H1 (cell line): ENCODE results near the gene CLPTM1L. TPM values are rescaled to one million over a fixed set of nuclear protein-coding genes. Genes with fewer than 3 reads are reported as not detected.
A peak's percentile ranks its signal among the peaks of the same experiment; 100 is the strongest.

ENCODE experiments used
- CTCF ChIA-PET: fragments of 300-600 bp; sonication (Branson Sonifier 250); formaldehyde crosslinking; loops from one replicate; lab custom pipeline; 2021; ENCODE audit not compliant: partially characterized antibody; lab: Charles Lee
- POLR2A ChIA-PET: fragments of 300-600 bp; sonication (Branson Sonifier 250); formaldehyde crosslinking; loops from one replicate; lab custom pipeline; 2021; ENCODE audit warnings: inconsistent platforms; ENCODE audit not compliant: partially characterized antibody; lab: Charles Lee
- DNase-seq, 2 experiments: peaks; one replicate each; pipeline versions ENCODE4 v3.0.0 to v3.0.0-alpha.2; 2010 to 2022; ENCODE audit warnings: low spot score in 2 of 2, low read depth in 1 of 2, mixed read lengths in 1 of 2
- FAIRE-seq: peaks from 2 replicates; lab custom pipeline; 2011; peaks lifted over from hg19 to GRCh38; lab: Jason Lieb, UNC
- H2AFZ ChIP-seq: 2 replicates; pipeline ENCODE4 v1.8.1; 2012; ENCODE audit warnings: low read length, inconsistent platforms
- H2AK5ac ChIP-seq: 2 replicates; pipeline ENCODE4 v1.6.1; 2013; ENCODE audit warnings: low read depth, low read length
- H2BK120ac ChIP-seq: replicated peaks from 2 replicates; pipeline ENCODE3; 2013; ENCODE audit warnings: low read depth, low read length, inconsistent platforms
- H2BK12ac ChIP-seq: 2 replicates; pipeline ENCODE4 v1.6.1; 2013; ENCODE audit warnings: low read depth, low read length
- H2BK15ac ChIP-seq: 2 replicates; pipeline ENCODE4 v1.6.1; 2013; ENCODE audit warnings: low read length
- H2BK20ac ChIP-seq: 2 replicates; pipeline ENCODE4 v1.6.1; 2013; ENCODE audit warnings: low read length
- H2BK5ac ChIP-seq: 2 replicates; pipeline ENCODE4 v1.6.1; 2013; ENCODE audit warnings: low read depth, low read length
- H3K14ac ChIP-seq: 2 replicates; pipeline ENCODE4 v1.6.1; 2013; ENCODE audit warnings: inconsistent platforms; ENCODE audit not compliant: insufficient read length
- H3K18ac ChIP-seq: 2 replicates; pipeline ENCODE4 v1.6.1; 2013; ENCODE audit warnings: low read length; ENCODE audit errors: extremely low read depth
- H3K23ac ChIP-seq: 2 replicates; pipeline ENCODE4 v1.6.1; 2013; ENCODE audit warnings: inconsistent platforms; ENCODE audit not compliant: insufficient read length
- H3K23me2 ChIP-seq: 2 replicates; pipeline ENCODE4 v1.6.1; 2013; ENCODE audit warnings: low read depth, low read length
- H3K27ac ChIP-seq: 2 replicates; pipeline ENCODE4 v1.6.1; 2011; ENCODE audit warnings: low read depth, low read length, inconsistent platforms
- H3K27me3 ChIP-seq, 4 experiments: replicated peaks in 1 of 4; 1 replicate in 1 of 4; 2 replicates in 3 of 4; pipeline versions ENCODE4 v1.6.1 to v1.8.1; 2011 to 2013; ENCODE audit warnings: low read length in 3 of 4, mild to moderate bottlenecking in 3 of 4, inconsistent platforms in 2 of 4, mixed read lengths in 2 of 4, moderate library complexity in 1 of 4; ENCODE audit not compliant: control insufficient read depth in 3 of 4, insufficient read depth in 3 of 4; ENCODE audit errors: extremely low read depth in 1 of 4
- H3K36me3 ChIP-seq, 4 experiments: 2 replicates each; pipeline versions ENCODE4 v1.6.1 to v1.8.1; 2011 to 2013; ENCODE audit warnings: mild to moderate bottlenecking in 4 of 4, low read length in 3 of 4, moderate library complexity in 2 of 4, control low read depth in 1 of 4, inconsistent platforms in 1 of 4; ENCODE audit not compliant: insufficient read depth in 4 of 4, control insufficient read depth in 2 of 4
- H3K4ac ChIP-seq: replicated peaks from 2 replicates; pipeline ENCODE3; 2013; ENCODE audit warnings: low read length, low read depth, mixed read lengths, inconsistent platforms; ENCODE audit not compliant: insufficient read length
- H3K4me1 ChIP-seq, 4 experiments: replicated peaks in 1 of 4; 1 replicate in 1 of 4; 2 replicates in 3 of 4; pipeline versions ENCODE4 v1.6.1 to v1.8.1; 2011 to 2013; ENCODE audit warnings: low read length in 3 of 4, inconsistent platforms in 2 of 4, mixed read lengths in 1 of 4; ENCODE audit not compliant: insufficient read depth in 4 of 4, control insufficient read depth in 3 of 4
- H3K4me2 ChIP-seq, 2 experiments: 2 replicates each; pipeline versions ENCODE4 v1.6.1 to v1.8.1; 2011 to 2013; ENCODE audit warnings: low read depth in 2 of 2, low read length in 2 of 2, control low read depth in 1 of 2, inconsistent platforms in 1 of 2, mild to moderate bottlenecking in 1 of 2; ENCODE audit not compliant: insufficient read depth in 1 of 2
- H3K4me3 ChIP-seq, 4 experiments: fragments of 200-600, 300-600 bp in 1 of 4; sonication (generic), shearing (Covaris generic), sonication (Bioruptor Twin) in 1 of 4; 2 replicates each; pipeline versions ENCODE4 v1.5.1 to v1.8.1; 2011 to 2016; ENCODE audit warnings: low read length in 4 of 4, low read depth in 3 of 4, control low read depth in 2 of 4, inconsistent platforms in 2 of 4, mild to moderate bottlenecking in 2 of 4, mixed read lengths in 1 of 4, moderate library complexity in 1 of 4; ENCODE audit not compliant: insufficient read depth in 2 of 4; ENCODE audit errors: extremely low read depth in 1 of 4
- H3K56ac ChIP-seq: replicated peaks from 2 replicates; pipeline ENCODE3; 2013; ENCODE audit warnings: low read depth, mild to moderate bottlenecking, mixed read lengths, low read length, inconsistent platforms; ENCODE audit not compliant: insufficient read length
- H3K79me1 ChIP-seq: 2 replicates; pipeline ENCODE4 v1.6.1; 2013; ENCODE audit warnings: low read depth, low read length, control low read depth
- H3K79me2 ChIP-seq, 2 experiments: 2 replicates each; pipeline versions ENCODE4 v1.6.1 to v1.8.1; 2012 to 2013; ENCODE audit warnings: low read length in 2 of 2, mild to moderate bottlenecking in 2 of 2, inconsistent platforms in 1 of 2; ENCODE audit not compliant: insufficient read depth in 2 of 2, control insufficient read depth in 1 of 2
- H3K9ac ChIP-seq, 4 experiments: replicated peaks in 1 of 4; 1 replicate in 1 of 4; 2 replicates in 3 of 4; pipeline versions ENCODE4 v1.6.1 to v1.8.1; 2011 to 2013; ENCODE audit warnings: low read depth in 3 of 4, low read length in 3 of 4, control low read depth in 2 of 4, mild to moderate bottlenecking in 2 of 4, moderate library complexity in 2 of 4, inconsistent platforms in 1 of 4; ENCODE audit errors: extremely low read depth in 1 of 4
- H3K9me3 ChIP-seq, 2 experiments: 2 replicates each; pipeline versions ENCODE4 v1.6.1 to v1.8.1; 2012 to 2013; ENCODE audit warnings: mild to moderate bottlenecking in 2 of 2, moderate library complexity in 2 of 2, control low read depth in 1 of 2, inconsistent platforms in 1 of 2, low read depth in 1 of 2, low read length in 1 of 2, mixed read lengths in 1 of 2; ENCODE audit not compliant: insufficient read depth in 2 of 2
- H4K20me1 ChIP-seq, 2 experiments: replicated peaks in 1 of 2; 2 replicates each; pipeline versions ENCODE3 to v1.8.1; 2011 to 2013; ENCODE audit warnings: inconsistent platforms in 2 of 2, low read length in 2 of 2, mild to moderate bottlenecking in 1 of 2; ENCODE audit not compliant: insufficient read depth in 2 of 2, control insufficient read depth in 1 of 2
- H4K5ac ChIP-seq: 2 replicates; pipeline ENCODE4 v1.6.1; 2013; ENCODE audit warnings: low read length, low read depth, mixed read lengths, inconsistent platforms; ENCODE audit not compliant: insufficient read length
- H4K8ac ChIP-seq: 2 replicates; pipeline ENCODE4 v1.8.0; 2013; ENCODE audit warnings: mild to moderate bottlenecking, moderate library complexity, low read length, inconsistent platforms; ENCODE audit not compliant: insufficient read depth; ENCODE audit errors: extremely low read depth
- H4K91ac ChIP-seq: replicated peaks from 2 replicates; pipeline ENCODE3; 2013; ENCODE audit warnings: low read length, mixed read lengths, inconsistent platforms; ENCODE audit not compliant: insufficient read length
- BACH1 ChIP-seq: IDR thresholded peaks from 2 replicates; pipeline ENCODE4 v1.6.1; 2012; ENCODE audit warnings: low read length, improper control_type of control experiment
- HDAC2 ChIP-seq, 2 experiments: fragments of 300-600 bp in 1 of 2; sonication (generic) in 1 of 2; IDR thresholded peaks; 2 replicates each; pipeline ENCODE4 v1.6.1; 2011 to 2012; ENCODE audit warnings: low read depth in 2 of 2, low read length in 2 of 2, mild to moderate bottlenecking in 2 of 2, moderate library complexity in 2 of 2, borderline replicate concordance in 1 of 2, inconsistent platforms in 1 of 2
- SAP30 ChIP-seq: fragments of 300-600 bp; sonication (generic); IDR thresholded peaks from 2 replicates; pipeline ENCODE4 v1.7.1; 2012; ENCODE audit warnings: low read length, moderate library complexity, mild to moderate bottlenecking, inconsistent platforms; ENCODE audit not compliant: insufficient read depth, insufficient replicate concordance
- TAF1 ChIP-seq: IDR thresholded peaks from 2 replicates; pipeline ENCODE4 v1.6.1; 2011; ENCODE audit warnings: mild to moderate bottlenecking, low read depth, low read length
- TBP ChIP-seq: IDR thresholded peaks from 2 replicates; pipeline ENCODE4 v1.6.1; 2011; ENCODE audit warnings: low read depth, low read length, improper control_type of control experiment
- YY1 ChIP-seq: IDR thresholded peaks from 2 replicates; pipeline ENCODE4 v1.6.1; 2011; ENCODE audit warnings: low read depth, mild to moderate bottlenecking, low read length
- WGBS, 2 experiments: shearing (Covaris generic) in 1 of 2; methylation state at CpG; one replicate each; pipeline versions ENCODE4 v1.1.6 to v1.1.7; 2013 to 2015; ENCODE audit warnings: low lambda C conversion rate in 2 of 2, mixed read lengths in 2 of 2, inconsistent platforms in 1 of 2, low coverage in 1 of 2, missing lambda C conversion rate in 1 of 2; ENCODE audit not compliant: insufficient replicate concordance in 2 of 2, insufficient coverage in 1 of 2, insufficient read length in 1 of 2; ENCODE audit errors: extremely low coverage in 1 of 2, missing lambda C conversion rate in 1 of 2; 5-methylcytosine and 5-hydroxymethylcytosine counted together
- polyA plus RNA-seq, 7 experiments: library from polyadenylated mRNA; depleted of rRNA in 3 of 7; stranded (reverse) in 5 of 7; unstranded in 2 of 7; fragments of >200 nt in 5 of 7; fragments of 200-250 nt in 2 of 7; gene quantifications; 1 replicate in 5 of 7; 2 replicates in 1 of 7; 4 replicates in 1 of 7; pipeline versions ENCODE4 v1.2.1 to v1.2.3, GENCODE V29; 2011 to 2013; ENCODE audit warnings: missing spikeins in 2 of 7, mixed read lengths in 2 of 7
- total RNA-seq: library from RNA; stranded (reverse); fragmentation: NEBNext Ultra II Directional; extraction: Animal tissue kit (Norgen Biotek cat#: 25700); gene quantifications from 2 replicates; pipeline ENCODE4 v1.2.1, GENCODE V29; 2021
- TF ChIP-seq, protein P1 (sequence below): IDR thresholded peaks from 2 replicates; pipeline ENCODE4 v1.6.1; 2012; ENCODE audit warnings: inconsistent platforms

Gene CLPTM1L
- total and polyA plus RNA-seq, 2 of the 8 experiments (the other 6 are each of a cell fraction or from before 2014, with no cell fraction given) = 102 to 119 TPM

DNA sequence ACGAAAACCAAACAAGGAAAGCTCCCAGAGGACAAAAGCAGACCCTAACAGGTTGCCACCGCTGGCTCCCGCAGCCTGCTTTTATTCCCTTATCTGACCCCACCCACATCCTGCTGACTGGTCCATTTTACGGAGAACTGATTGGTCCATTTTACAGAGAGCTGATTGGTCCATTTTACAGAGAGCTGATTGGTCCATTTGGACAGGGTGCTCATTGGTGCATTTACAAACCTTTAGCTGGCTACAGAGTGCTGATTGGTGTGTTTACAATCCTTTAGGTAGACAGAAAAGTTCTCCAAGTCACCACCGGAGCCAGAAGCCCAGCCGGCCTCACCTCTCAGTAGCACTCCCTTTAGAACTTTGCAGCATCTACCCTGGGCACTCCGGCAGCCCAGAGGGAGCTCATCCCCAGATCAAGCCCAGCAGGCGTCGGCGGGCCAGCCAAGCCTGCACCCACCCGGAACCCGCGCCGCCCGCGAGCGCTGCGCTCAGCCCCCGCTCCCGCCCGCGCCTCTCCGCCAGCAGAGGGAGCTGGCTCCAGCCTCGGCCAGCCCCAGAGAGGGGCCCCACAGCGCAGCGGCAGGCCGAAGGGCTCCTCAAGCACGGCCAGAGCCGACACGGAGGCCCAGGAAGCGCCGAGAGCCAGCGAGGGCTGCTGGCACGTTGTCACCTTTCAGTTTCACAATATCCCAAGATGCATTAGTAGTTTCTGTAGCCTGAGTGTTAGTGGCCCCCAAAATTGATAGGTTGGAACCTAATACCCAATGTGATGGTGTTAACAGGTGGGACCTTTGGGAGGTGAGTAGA is 35.3 kb upstream of the CLPTM1L start:
- no peak overlapping the region for H2BK120ac ChIP-seq
- H2BK15ac ChIP-seq = no peak overlapping the region
- peaks cover 2% of the 10 kb centered on the region; the same call in 1 of the 2 replicates for H3K23me2 ChIP-seq
- H3K36me3 ChIP-seq = no peaks in the 10 kb centered on the region
- H2AK5ac ChIP-seq = no peak overlapping the region
- no peak overlapping the region; the same call in 1 of the 2 replicates for H3K18ac ChIP-seq
- H2AFZ ChIP-seq = no peak overlapping the region
- H4K91ac ChIP-seq = no peak overlapping the region
- no peak overlapping the region for H2BK5ac ChIP-seq
- H3K14ac ChIP-seq = no peak overlapping the region
- no peak overlapping the region for H3K23ac ChIP-seq
- H2BK20ac ChIP-seq = no peak overlapping the region
- no peak overlapping the region for H3K56ac ChIP-seq
- H3K4me3 ChIP-seq = peak overlapping the region in 1 of 4 experiments; percentile 14; a peak in 3 of 8 replicates
- H4K8ac ChIP-seq = peak overlapping the region; percentile 77
- FAIRE-seq = no peak
- H3K4ac ChIP-seq = no peak overlapping the region
- no peak overlapping the region for H3K27ac ChIP-seq
- no peak overlapping the region for H3K9ac ChIP-seq
- peak in 1 of 2 experiments; percentile 86 for DNase-seq
- H4K5ac ChIP-seq = no peak overlapping the region
- H3K4me2 ChIP-seq = peak overlapping the region; percentile 44 to 53
- POLR2A ChIA-PET = interaction anchor here (0.9 to 1.5 kb wide), 6 partner anchors 11 to 88 kb away, joined by 3 to 4 read pairs (median 3); partner anchors contain the start of gene CLPTM1L
- CTCF ChIA-PET = interaction anchor here (0.7 to 4.0 kb wide), 43 partner anchors 10 to 370 kb away, joined by 3 to 31 read pairs (median 4); no protein-coding TSS in a partner anchor
- 0 out of 2 replicates have a peak overlapping the region, but pooled peaks have one; percentile 14 for H2BK12ac ChIP-seq
- peaks cover 0 to 6% (median 4%) of the 10 kb centered on the region in 4 experiments; a peak in 6 of 7 replicates for H3K4me1 ChIP-seq
- peaks cover 1 to 30% (median 26%) of the 10 kb centered on the region in 4 experiments for H3K27me3 ChIP-seq
- H3K79me2 ChIP-seq = no peaks in the 10 kb centered on the region
- H4K20me1 ChIP-seq = peaks cover 0 to 5% of the 10 kb centered on the region in 2 experiments
- no peaks in the 10 kb centered on the region for H3K79me1 ChIP-seq
- WGBS, 2 experiments = 31% methylated on average over 33 of the region's 34 CpGs; no CpG with 5 or more reads in 1 of the 2 experiments
- peaks cover 5 to 10% of the 10 kb centered on the region in 2 experiments; a peak in 3 of 4 replicates for H3K9me3 ChIP-seq
- TF ChIP-seq TAF1 = no peak
- peak; percentile 27; the same call in 1 of the 2 replicates for TF ChIP-seq TBP
- TF ChIP-seq BACH1 = peak; percentile 31; the same call in 1 of the 2 replicates
- TF ChIP-seq SAP30 = no peak
- TF ChIP-seq, protein P1, sequence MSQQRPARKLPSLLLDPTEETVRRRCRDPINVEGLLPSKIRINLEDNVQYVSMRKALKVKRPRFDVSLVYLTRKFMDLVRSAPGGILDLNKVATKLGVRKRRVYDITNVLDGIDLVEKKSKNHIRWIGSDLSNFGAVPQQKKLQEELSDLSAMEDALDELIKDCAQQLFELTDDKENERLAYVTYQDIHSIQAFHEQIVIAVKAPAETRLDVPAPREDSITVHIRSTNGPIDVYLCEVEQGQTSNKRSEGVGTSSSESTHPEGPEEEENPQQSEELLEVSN = peak; percentile 61
- 0 out of 2 replicates have a peak, but pooled peaks have one; percentile 28 for TF ChIP-seq YY1
- 0 out of 4 replicates have a peak, but pooled peaks have one; percentile 38 for TF ChIP-seq HDAC2 (IDR thresholded peaks at IDR 0.05; ENCODE audit: borderline replicate concordance in 1 of 2, low read depth in 2 of 2, low read length in 2 of 2)
